Ishikawa (cell line): ENCODE measurements around the gene HBE1.

Experiments used
- CREB1 ChIP-seq: IDR thresholded peaks from 2 replicates; pipeline ENCODE4 v1.6.1; 2012; ENCODE audit warnings: low read depth
- EGR1 ChIP-seq: IDR thresholded peaks from 2 replicates; pipeline ENCODE4 v1.6.1; 2012
- EP300 ChIP-seq: IDR thresholded peaks from 2 replicates; pipeline ENCODE4 v1.6.1; 2012; ENCODE audit warnings: borderline replicate concordance
- NFIC ChIP-seq: IDR thresholded peaks from 2 replicates; pipeline ENCODE4 v1.6.1; 2012
- RAD21 ChIP-seq: IDR thresholded peaks from 2 replicates; pipeline ENCODE4 v1.6.1; 2012; ENCODE audit warnings: low read depth
- TAF1 ChIP-seq: IDR thresholded peaks from 2 replicates; pipeline ENCODE4 v1.6.1; 2012; ENCODE audit warnings: low read depth, mild to moderate bottlenecking
- TEAD4 ChIP-seq: IDR thresholded peaks from 2 replicates; pipeline ENCODE4 v1.6.1; 2012
- ZBTB7A ChIP-seq: IDR thresholded peaks from 2 replicates; pipeline ENCODE4 v1.6.1; 2012; ENCODE audit warnings: low read depth
- TF ChIP-seq, protein P1 (sequence below): IDR thresholded peaks from 2 replicates; pipeline ENCODE4 v1.6.1; 2012; ENCODE audit warnings: low read depth, mild to moderate bottlenecking
- TF ChIP-seq, protein P2 (sequence below): IDR thresholded peaks from 2 replicates; pipeline ENCODE4 v1.6.1; 2012

DNA sequence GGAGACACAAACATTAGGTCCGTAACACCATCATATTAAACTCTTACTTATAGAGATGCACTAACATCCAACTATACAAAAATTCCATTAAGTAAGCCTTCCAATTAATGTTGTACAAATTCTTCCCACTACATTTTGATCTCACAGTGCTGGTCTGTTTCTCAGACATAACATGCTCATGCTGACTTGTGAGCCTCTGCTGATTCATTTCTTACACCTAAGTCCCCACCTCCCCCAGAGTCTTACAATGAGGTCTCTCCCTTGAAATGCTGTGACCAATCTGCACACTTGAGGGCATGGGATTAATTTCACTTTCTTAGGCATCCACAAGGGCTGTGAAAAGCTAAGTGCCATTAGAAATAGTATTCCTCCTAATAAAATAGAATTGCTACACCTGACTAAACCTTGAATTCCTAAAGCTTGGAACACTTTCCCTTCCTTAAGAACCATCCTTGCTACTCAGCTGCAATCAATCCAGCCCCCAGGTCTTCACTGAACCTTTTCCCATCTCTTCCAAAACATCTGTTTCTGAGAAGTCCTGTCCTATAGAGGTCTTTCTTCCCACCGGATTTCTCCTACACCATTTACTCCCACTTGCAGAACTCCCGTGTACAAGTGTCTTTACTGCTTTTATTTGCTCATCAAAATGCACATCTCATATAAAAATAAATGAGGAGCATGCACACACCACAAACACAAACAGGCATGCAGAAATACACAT is 22.1 kb downstream of the HBE1 start:
- TF ChIP-seq EP300 = no peak
- no peak for TF ChIP-seq CREB1
- no peak for TF ChIP-seq RAD21
- TF ChIP-seq, protein P1, sequence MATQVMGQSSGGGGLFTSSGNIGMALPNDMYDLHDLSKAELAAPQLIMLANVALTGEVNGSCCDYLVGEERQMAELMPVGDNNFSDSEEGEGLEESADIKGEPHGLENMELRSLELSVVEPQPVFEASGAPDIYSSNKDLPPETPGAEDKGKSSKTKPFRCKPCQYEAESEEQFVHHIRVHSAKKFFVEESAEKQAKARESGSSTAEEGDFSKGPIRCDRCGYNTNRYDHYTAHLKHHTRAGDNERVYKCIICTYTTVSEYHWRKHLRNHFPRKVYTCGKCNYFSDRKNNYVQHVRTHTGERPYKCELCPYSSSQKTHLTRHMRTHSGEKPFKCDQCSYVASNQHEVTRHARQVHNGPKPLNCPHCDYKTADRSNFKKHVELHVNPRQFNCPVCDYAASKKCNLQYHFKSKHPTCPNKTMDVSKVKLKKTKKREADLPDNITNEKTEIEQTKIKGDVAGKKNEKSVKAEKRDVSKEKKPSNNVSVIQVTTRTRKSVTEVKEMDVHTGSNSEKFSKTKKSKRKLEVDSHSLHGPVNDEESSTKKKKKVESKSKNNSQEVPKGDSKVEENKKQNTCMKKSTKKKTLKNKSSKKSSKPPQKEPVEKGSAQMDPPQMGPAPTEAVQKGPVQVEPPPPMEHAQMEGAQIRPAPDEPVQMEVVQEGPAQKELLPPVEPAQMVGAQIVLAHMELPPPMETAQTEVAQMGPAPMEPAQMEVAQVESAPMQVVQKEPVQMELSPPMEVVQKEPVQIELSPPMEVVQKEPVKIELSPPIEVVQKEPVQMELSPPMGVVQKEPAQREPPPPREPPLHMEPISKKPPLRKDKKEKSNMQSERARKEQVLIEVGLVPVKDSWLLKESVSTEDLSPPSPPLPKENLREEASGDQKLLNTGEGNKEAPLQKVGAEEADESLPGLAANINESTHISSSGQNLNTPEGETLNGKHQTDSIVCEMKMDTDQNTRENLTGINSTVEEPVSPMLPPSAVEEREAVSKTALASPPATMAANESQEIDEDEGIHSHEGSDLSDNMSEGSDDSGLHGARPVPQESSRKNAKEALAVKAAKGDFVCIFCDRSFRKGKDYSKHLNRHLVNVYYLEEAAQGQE = no peak
- no peak for TF ChIP-seq TAF1
- TF ChIP-seq ZBTB7A = no peak
- no peak for TF ChIP-seq EGR1
- no peak for TF ChIP-seq TEAD4
- TF ChIP-seq, protein P2, sequence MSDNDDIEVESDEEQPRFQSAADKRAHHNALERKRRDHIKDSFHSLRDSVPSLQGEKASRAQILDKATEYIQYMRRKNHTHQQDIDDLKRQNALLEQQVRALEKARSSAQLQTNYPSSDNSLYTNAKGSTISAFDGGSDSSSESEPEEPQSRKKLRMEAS = no peak
- no peak for TF ChIP-seq NFIC
